Uterus (tissue), 4 donors: Measurements from ENCODE around the gene RPL11. TPM values are rescaled to one million over a fixed set of nuclear protein-coding genes. Genes with fewer than 3 reads are reported as not detected.
"Not testable (repeated sequence)": the region's sequence is repeated elsewhere in the genome, so short reads cannot be mapped to it uniquely, and the experiment has no call there.

Experiments
- DNase-seq, 2 donors: peaks; one replicate each; pipeline ENCODE4 v3.0.0-alpha.2; 2019 to 2020
- H3K27ac ChIP-seq, 2 donors: fragments of 200-600 bp; sonication (generic); 1 replicate in 1 of 2; 2 replicates in 1 of 2; pipeline ENCODE4 v1.5.1; 2016 to 2018
- H3K27me3 ChIP-seq, 2 donors: fragments of 200-600 bp; sonication (generic); one replicate each; pipeline ENCODE4 v1.5.1; 2018 to 2019; ENCODE audit warnings: control low read depth in 1 of 2
- H3K36me3 ChIP-seq, 2 donors: fragments of 200-600 bp; sonication (generic); one replicate each; pipeline ENCODE4 v1.5.1; 2019; ENCODE audit warnings: control low read depth in 1 of 2
- H3K4me1 ChIP-seq, 2 donors: fragments of 200-600 bp; sonication (generic); one replicate each; pipeline ENCODE4 v1.5.1; 2018 to 2019; ENCODE audit warnings: control low read depth in 1 of 2
- H3K4me3 ChIP-seq, 2 donors: fragments of 200-600 bp; sonication (generic); 1 replicate in 1 of 2; 2 replicates in 1 of 2; pipeline ENCODE4 v1.5.1; 2018 to 2019; ENCODE audit warnings: mild to moderate bottlenecking in 1 of 2
- H3K9me3 ChIP-seq, 2 donors: fragments of 200-600 bp; sonication (generic); one replicate each; pipeline ENCODE4 v1.5.1; 2019; ENCODE audit warnings: control low read depth in 1 of 2
- CTCF ChIP-seq, 4 experiments: fragments of 200-600 bp in 2 of 4; fragments of 450-650 bp in 2 of 4; sonication (generic) in 2 of 4; IDR thresholded peaks; one replicate each; pipeline ENCODE4 v1.5.1; 2016 to 2019; ENCODE audit warnings: antibody characterized with exemption in 4 of 4, mild to moderate bottlenecking in 2 of 4, moderate library complexity in 1 of 4
- POLR2A ChIP-seq, 2 donors: fragments of 450-650 bp; IDR thresholded peaks; one replicate each; pipeline ENCODE4 v1.6.1; 2016; ENCODE audit warnings: antibody characterized with exemption in 2 of 2, mild to moderate bottlenecking in 1 of 2, moderate library complexity in 1 of 2
- intact Hi-C: fragments of 100-400 bp; cut with DNase I; formaldehyde crosslinking; loops from one replicate; pipeline ENCODE4 v1.15.1; 2023; ENCODE audit warnings: low total_unique reads
- total RNA-seq, 4 donors: library from RNA; depleted of rRNA in 3 of 4; stranded (reverse); fragments of >200 nt in 3 of 4; gene quantifications; one replicate each; pipeline versions ENCODE4 v1.1.0 to v1.2.4, GENCODE V29; 2014 to 2023
- donor health status: DM: yes; HTN: yes; CAD: no.

RPL11 gene
- total RNA-seq, 4 donors from 2014 or later: 710 to 1,429 (median 1,220) TPM

DNA sequence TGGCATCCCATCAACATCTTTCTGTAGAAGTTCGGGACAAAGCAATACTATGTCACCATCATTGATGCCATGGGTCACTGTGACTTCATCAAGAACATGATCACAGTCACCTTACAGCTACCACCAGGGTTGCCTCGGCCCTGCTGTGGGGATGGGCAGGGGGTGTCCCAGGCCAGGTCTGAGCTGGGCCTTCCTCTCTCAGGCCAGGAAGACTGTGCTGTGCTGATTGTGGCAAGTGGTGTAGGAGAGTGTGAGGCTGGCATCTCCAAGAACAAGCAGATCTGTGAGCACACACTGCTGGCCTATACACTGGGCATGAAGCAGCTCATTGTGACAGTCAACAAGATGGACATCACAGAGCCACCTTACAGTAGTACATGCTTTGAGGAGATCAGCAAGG is 20.9 kb upstream of the RPL11 start:
- H3K36me3 ChIP-seq: no peaks in the 10 kb centered on the region
- H3K4me3 ChIP-seq: no peak overlapping the region
- no peaks in the 10 kb centered on the region for H3K4me1 ChIP-seq
- TF ChIP-seq POLR2A (IDR thresholded peaks at IDR 0.05): no peak
- no peak for TF ChIP-seq CTCF (IDR thresholded peaks at IDR 0.05)
- intact Hi-C loops: no loop called here
- H3K9me3 ChIP-seq: no peaks in the 10 kb centered on the region
- H3K27me3 ChIP-seq: no peaks in the 10 kb centered on the region
- DNase-seq: no peak
- H3K27ac ChIP-seq: no peak overlapping the region

- Histone ChIP-seq H3K27me3 (no peaks in the 10 kb centered on the region), H3K27ac (no peak overlapping the region), H3K4me1 (no peaks in the 10 kb centered on the region), H3K36me3 (no peaks in the 10 kb centered on the region), H3K4me3 (no peak overlapping the region), H3K9me3 (no peaks in the 10 kb centered on the region)
- intact Hi-C loops: no loop called here
- DNase-seq: no peak
- TF ChIP-seq CTCF (IDR thresholded peaks at IDR 0.05) (no peak), POLR2A (IDR thresholded peaks at IDR 0.05) (no peak)
Measured at GRCh38 chr1:23673086-23673813, 18.4 kb upstream of the RPL11 start.

GRCh38 chr1:23679815-23680214 is 11.8 kb upstream of the RPL11 start:
- no peak overlapping the region for H3K4me3 ChIP-seq
- H3K9me3 ChIP-seq: no peaks in the 10 kb centered on the region
- no peaks in the 10 kb centered on the region for H3K4me1 ChIP-seq
- TF ChIP-seq POLR2A (IDR thresholded peaks at IDR 0.05): no peak
- TF ChIP-seq CTCF (IDR thresholded peaks at IDR 0.05): no peak
- DNase-seq: no peak
- H3K27me3 ChIP-seq: no peaks in the 10 kb centered on the region
- H3K36me3 ChIP-seq: no peaks in the 10 kb centered on the region
- intact Hi-C loops: no loop called here
- no peak overlapping the region for H3K27ac ChIP-seq

GRCh38 chr1:23682946-23683345 is 8.7 kb upstream of the RPL11 start:
- no peak for DNase-seq
- no peaks in the 10 kb centered on the region for H3K4me1 ChIP-seq
- H3K9me3 ChIP-seq: no peaks in the 10 kb centered on the region
- intact Hi-C loops: no loop called here
- H3K4me3 ChIP-seq: no peak overlapping the region
- H3K27me3 ChIP-seq: no peaks in the 10 kb centered on the region
- TF ChIP-seq CTCF (IDR thresholded peaks at IDR 0.05) (no peak), POLR2A (IDR thresholded peaks at IDR 0.05) (no peak)
- H3K27ac ChIP-seq: no peak overlapping the region
- H3K36me3 ChIP-seq: no peaks in the 10 kb centered on the region

GRCh38 chr1:23684415-23684814 is 7.2 kb upstream of the RPL11 start:
- H3K4me1 ChIP-seq: no peaks in the 10 kb centered on the region
- intact Hi-C loops: no loop called here
- no peak overlapping the region for H3K27ac ChIP-seq
- no peaks in the 10 kb centered on the region for H3K27me3 ChIP-seq
- DNase-seq: no peak
- H3K36me3 ChIP-seq: no peaks in the 10 kb centered on the region
- H3K9me3 ChIP-seq: no peaks in the 10 kb centered on the region
- no peak overlapping the region for H3K4me3 ChIP-seq
- TF ChIP-seq POLR2A (IDR thresholded peaks at IDR 0.05): no peak

DNA sequence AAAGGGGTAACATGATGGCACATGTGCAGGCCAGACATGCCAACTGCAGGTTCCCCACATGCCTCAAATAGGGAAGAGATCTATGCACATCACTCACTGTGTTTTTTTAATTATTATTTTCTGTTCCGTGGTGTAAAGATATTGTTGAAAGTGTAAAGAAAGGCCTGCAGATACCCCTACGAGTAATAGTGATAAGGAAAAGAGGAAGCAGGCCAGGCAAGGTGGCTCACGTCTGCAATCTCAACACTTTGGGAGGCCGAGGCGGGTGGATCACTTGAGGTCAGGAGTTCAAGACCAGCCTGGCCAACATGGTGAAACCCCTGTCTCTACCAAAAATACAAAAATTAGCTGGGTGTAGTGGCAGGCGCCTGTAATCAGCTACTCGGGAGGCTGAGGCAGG is 6.4 kb upstream of the RPL11 start:
- H3K36me3 ChIP-seq, H3K27ac ChIP-seq, intact Hi-C loops, H3K4me1 ChIP-seq, H3K9me3 ChIP-seq, H3K4me3 ChIP-seq, H3K27me3 ChIP-seq, DNase-seq: not testable (repeated sequence)

GRCh38 chr1:23687680-23688079 is 3.9 kb upstream of the RPL11 start:
- H3K27ac ChIP-seq: not testable (repeated sequence)

GRCh38 chr1:23688281-23688680 is 3.3 kb upstream of the RPL11 start:
- H3K4me1 ChIP-seq, H3K9me3 ChIP-seq, intact Hi-C loops, H3K27me3 ChIP-seq, H3K4me3 ChIP-seq, H3K36me3 ChIP-seq, DNase-seq, H3K27ac ChIP-seq: not testable (repeated sequence)

More at GRCh38 chr1:23687680-23688079, 3.9 kb upstream of the RPL11 start:
- DNase-seq, H3K4me1 ChIP-seq, H3K9me3 ChIP-seq, H3K36me3 ChIP-seq, H3K27me3 ChIP-seq, intact Hi-C loops, H3K4me3 ChIP-seq: not testable (repeated sequence)
